HEK293T (cell line): Measurements from ENCODE around the gene CLEC14A.

Experiments
- BHLHE40 ChIP-seq: fragments of 450-650 bp; IDR thresholded peaks from 2 replicates; pipeline ENCODE4 v1.6.1; 2016; ENCODE audit warnings: mild to moderate bottlenecking, moderate library complexity, borderline replicate concordance
- CTBP1 ChIP-seq: fragments of 450-650 bp; IDR thresholded peaks from 2 replicates; pipeline ENCODE4 v1.6.1; 2016; ENCODE audit warnings: borderline replicate concordance
- ELF4 ChIP-seq: fragments of 450-650 bp; IDR thresholded peaks from 2 replicates; pipeline ENCODE4 v1.6.1; 2017; ENCODE audit warnings: antibody characterized with exemption
- FOXK2 ChIP-seq: fragments of 450-650 bp; IDR thresholded peaks from 2 replicates; pipeline ENCODE4 v1.6.1; 2016; ENCODE audit warnings: mild to moderate bottlenecking
- FOXM1 ChIP-seq: fragments of 450-650 bp; IDR thresholded peaks from 2 replicates; pipeline ENCODE4 v1.6.1; 2017; ENCODE audit warnings: mild to moderate bottlenecking, borderline replicate concordance
- HDGF ChIP-seq: fragments of 450-650 bp; IDR thresholded peaks from 2 replicates; pipeline ENCODE4 v1.6.1; 2017; ENCODE audit warnings: antibody characterized with exemption, borderline replicate concordance
- LEF1 ChIP-seq: fragments of 450-650 bp; IDR thresholded peaks from 2 replicates; pipeline ENCODE4 v1.6.1; 2017; ENCODE audit warnings: mild to moderate bottlenecking, borderline replicate concordance
- NFRKB ChIP-seq: fragments of 450-650 bp; IDR thresholded peaks from 2 replicates; pipeline ENCODE4 v1.6.1; 2016; ENCODE audit warnings: mild to moderate bottlenecking, moderate library complexity
- SP1 ChIP-seq: fragments of 450-650 bp; IDR thresholded peaks from 2 replicates; pipeline ENCODE4 v1.6.1; 2017
- SUZ12 ChIP-seq: fragments of 450-650 bp; IDR thresholded peaks from 2 replicates; pipeline ENCODE4 v1.6.1; 2016; ENCODE audit warnings: mild to moderate bottlenecking
- TARDBP ChIP-seq: fragments of 450-650 bp; IDR thresholded peaks from 2 replicates; pipeline ENCODE4 v1.6.1; 2016
- TF ChIP-seq, protein P1 (sequence below): fragments of 450-650 bp; IDR thresholded peaks from 2 replicates; pipeline ENCODE4 v1.6.1; 2016

DNA sequence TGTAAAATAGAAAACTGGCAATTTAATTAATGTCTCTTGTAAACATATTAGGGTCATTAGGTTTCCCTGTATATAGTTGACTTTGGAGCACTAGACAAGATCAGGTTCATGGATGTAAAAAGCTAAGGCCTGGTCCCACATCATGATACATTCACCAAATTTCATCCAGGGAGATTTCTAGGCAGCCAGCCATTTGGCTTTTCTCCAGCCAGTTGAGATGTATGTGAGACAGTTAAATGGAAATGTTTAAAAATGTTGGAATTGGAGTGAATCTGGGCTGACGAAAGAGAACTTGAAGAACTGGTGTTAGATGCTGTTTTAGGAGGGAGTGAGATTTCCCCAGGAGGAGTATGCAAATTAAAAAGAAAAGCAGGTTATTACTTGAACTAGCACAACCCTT, 41.8 kb upstream of the CLEC14A start:
- TF ChIP-seq FOXM1 (no peak), BHLHE40 (no peak), ELF4 (no peak), TARDBP (no peak), SP1 (no peak), LEF1 (no peak), HDGF (no peak), CTBP1 (no peak), NFRKB (no peak), FOXK2 (no peak), SUZ12 (no peak)
- TF ChIP-seq, protein P1, sequence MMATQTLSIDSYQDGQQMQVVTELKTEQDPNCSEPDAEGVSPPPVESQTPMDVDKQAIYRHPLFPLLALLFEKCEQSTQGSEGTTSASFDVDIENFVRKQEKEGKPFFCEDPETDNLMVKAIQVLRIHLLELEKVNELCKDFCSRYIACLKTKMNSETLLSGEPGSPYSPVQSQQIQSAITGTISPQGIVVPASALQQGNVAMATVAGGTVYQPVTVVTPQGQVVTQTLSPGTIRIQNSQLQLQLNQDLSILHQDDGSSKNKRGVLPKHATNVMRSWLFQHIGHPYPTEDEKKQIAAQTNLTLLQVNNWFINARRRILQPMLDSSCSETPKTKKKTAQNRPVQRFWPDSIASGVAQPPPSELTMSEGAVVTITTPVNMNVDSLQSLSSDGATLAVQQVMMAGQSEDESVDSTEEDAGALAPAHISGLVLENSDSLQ, result no peak
